Ishikawa (cell line): ENCODE measurements around the gene FMN2.

Source experiments
- CREB1 ChIP-seq: IDR thresholded peaks from 2 replicates; pipeline ENCODE4 v1.6.1; 2012; ENCODE audit warnings: low read depth
- EP300 ChIP-seq: IDR thresholded peaks from 2 replicates; pipeline ENCODE4 v1.6.1; 2012; ENCODE audit warnings: borderline replicate concordance
- RAD21 ChIP-seq: IDR thresholded peaks from 2 replicates; pipeline ENCODE4 v1.6.1; 2012; ENCODE audit warnings: low read depth
- REST ChIP-seq: IDR thresholded peaks from 2 replicates; pipeline ENCODE4 v1.6.1; 2012; ENCODE audit warnings: low read depth, mild to moderate bottlenecking
- USF1 ChIP-seq: IDR thresholded peaks from 2 replicates; pipeline ENCODE4 v1.6.1; 2012

- TF ChIP-seq EP300 (no peak), CREB1 (no peak), REST (no peak), RAD21 (peak; percentile 24), USF1 (no peak)
These were observed 57.9 kb downstream of the FMN2 start for GRCh38 chr1:240149484-240150094.
